ENCODE data around the gene OXA1L. TPM values are rescaled to one million over a fixed set of nuclear protein-coding genes. Genes with fewer than 3 reads are reported as not detected.

Gene OXA1L
- total and polyA plus RNA-seq, 2 of the 13 experiments (the other 11 are each of a cell fraction or from before 2014, with no cell fraction given), result 230 to 589 TPM

DNA sequence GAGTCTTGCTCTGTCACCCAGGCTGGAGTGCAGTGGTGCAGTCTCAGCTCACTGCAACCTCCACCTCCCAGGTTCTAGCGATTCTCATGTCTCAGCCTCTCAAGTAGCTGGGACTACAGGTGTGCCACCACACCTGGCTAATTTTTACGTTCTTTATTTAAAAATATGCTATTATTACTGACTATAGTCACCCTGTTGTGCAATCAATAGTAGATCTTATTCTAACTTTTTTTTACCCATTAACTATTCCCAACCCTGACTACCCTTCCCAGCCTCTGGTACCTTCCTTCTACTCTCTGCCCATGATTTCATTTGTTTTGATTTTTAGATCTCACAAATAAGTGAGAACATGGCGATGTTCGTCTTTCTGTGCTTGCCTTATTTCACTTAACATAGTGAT lies 2.5 kb downstream of the OXA1L start:
- Histone ChIP-seq H2AFZ (ENCODE audit: low read length) (no peak overlapping the region), H3K4me1 (ENCODE audit: insufficient read depth, low read length) (peaks cover 34% of the 10 kb centered on the region), H3K4me2 (ENCODE audit: low read depth, low read length) (no peak overlapping the region), H3K36me3 (replicated peaks in 1 of 2; ENCODE audit: control insufficient read depth in 1 of 2, insufficient read depth in 2 of 2, low read length in 2 of 2) (peaks cover 32 to 41% of the 10 kb centered on the region in 2 experiments), H3K79me2 (ENCODE audit: insufficient read depth, low read length) (peaks cover 23% of the 10 kb centered on the region), H4K20me1 (ENCODE audit: insufficient read depth, low read length) (no peaks in the 10 kb centered on the region), H3K4me3 (replicated peaks in 1 of 3; ENCODE audit: insufficient read depth in 1 of 3, low read depth in 2 of 3, low read length in 3 of 3) (no peak overlapping the region), H3K27ac (ENCODE audit: extremely low read length, insufficient read depth, low read length) (no peak overlapping the region), H3K9me3 (ENCODE audit: low read length) (no peaks in the 10 kb centered on the region), H3K27me3 (ENCODE audit: control insufficient read depth in 1 of 2, insufficient read depth in 2 of 2, low read length in 2 of 2) (no peaks in the 10 kb centered on the region; a peak in 1 of 5 replicates), H3K9ac (ENCODE audit: insufficient read depth, low read depth, low read length) (no peak overlapping the region)
- TF ChIP-seq ZNF713 (CRISPR knock-in tag; IDR thresholded peaks at IDR 0.05) (no peak), CEBPG (CRISPR knock-in tag; IDR thresholded peaks at IDR 0.05) (0 out of 2 replicates have a peak, but pooled peaks have one; percentile 12), FOXA1 (IDR thresholded peaks at IDR 0.05) (0 out of 2 replicates have a peak, but pooled peaks have one; percentile 17), FOXA1 (CRISPR knock-in tag; IDR thresholded peaks at IDR 0.05) (no peak), CEBPB (IDR thresholded peaks at IDR 0.05; ENCODE audit: borderline replicate concordance, low read depth, low read length) (peak; percentile 65; the same call in 1 of the 2 replicates), NCOA2 (CRISPR knock-in tag; IDR thresholded peaks at IDR 0.05) (no peak), RCOR2 (CRISPR knock-in tag; IDR thresholded peaks at IDR 0.05) (no peak), GPN1 (CRISPR knock-in tag; IDR thresholded peaks at IDR 0.05; ENCODE audit: borderline replicate concordance) (no peak), NONO (IDR thresholded peaks at IDR 0.05) (no peak), NONO (CRISPR knock-in tag; conservative IDR thresholded peaks at IDR 0.05) (no peak), SP5 (CRISPR knock-in tag; IDR thresholded peaks at IDR 0.05; ENCODE audit: borderline replicate concordance, low read depth) (no peak), MAFG (CRISPR knock-in tag; IDR thresholded peaks at IDR 0.05) (no peak)
- TF ChIP-seq, protein P1, sequence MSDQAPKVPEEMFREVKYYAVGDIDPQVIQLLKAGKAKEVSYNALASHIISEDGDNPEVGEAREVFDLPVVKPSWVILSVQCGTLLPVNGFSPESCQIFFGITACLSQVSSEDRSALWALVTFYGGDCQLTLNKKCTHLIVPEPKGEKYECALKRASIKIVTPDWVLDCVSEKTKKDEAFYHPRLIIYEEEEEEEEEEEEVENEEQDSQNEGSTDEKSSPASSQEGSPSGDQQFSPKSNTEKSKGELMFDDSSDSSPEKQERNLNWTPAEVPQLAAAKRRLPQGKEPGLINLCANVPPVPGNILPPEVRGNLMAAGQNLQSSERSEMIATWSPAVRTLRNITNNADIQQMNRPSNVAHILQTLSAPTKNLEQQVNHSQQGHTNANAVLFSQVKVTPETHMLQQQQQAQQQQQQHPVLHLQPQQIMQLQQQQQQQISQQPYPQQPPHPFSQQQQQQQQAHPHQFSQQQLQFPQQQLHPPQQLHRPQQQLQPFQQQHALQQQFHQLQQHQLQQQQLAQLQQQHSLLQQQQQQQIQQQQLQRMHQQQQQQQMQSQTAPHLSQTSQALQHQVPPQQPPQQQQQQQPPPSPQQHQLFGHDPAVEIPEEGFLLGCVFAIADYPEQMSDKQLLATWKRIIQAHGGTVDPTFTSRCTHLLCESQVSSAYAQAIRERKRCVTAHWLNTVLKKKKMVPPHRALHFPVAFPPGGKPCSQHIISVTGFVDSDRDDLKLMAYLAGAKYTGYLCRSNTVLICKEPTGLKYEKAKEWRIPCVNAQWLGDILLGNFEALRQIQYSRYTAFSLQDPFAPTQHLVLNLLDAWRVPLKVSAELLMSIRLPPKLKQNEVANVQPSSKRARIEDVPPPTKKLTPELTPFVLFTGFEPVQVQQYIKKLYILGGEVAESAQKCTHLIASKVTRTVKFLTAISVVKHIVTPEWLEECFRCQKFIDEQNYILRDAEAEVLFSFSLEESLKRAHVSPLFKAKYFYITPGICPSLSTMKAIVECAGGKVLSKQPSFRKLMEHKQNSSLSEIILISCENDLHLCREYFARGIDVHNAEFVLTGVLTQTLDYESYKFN (CRISPR knock-in tag; conservative IDR thresholded peaks at IDR 0.05), result no peak
- 97% methylated on average over 4 of the region's 4 CpGs for WGBS (ENCODE audit: low lambda C conversion rate)
- ChIA-PET POLR2A (no interaction called here), CTCF (ENCODE audit: low intra/inter-chr PET ratio, low total read pairs) (no interaction called here)
- intact Hi-C loops (cut with micrococcal nuclease; ENCODE audit: unreplicated experiment), result loop anchor here (5.0 kb wide), 4 partner anchors 57 to 1563 kb away; partner anchors contain the start of gene LRP10
- no peak for DNase-seq (ENCODE audit: low spot score)
- no peak for FAIRE-seq
- ATAC-seq, result no peak
- in situ Hi-C loops (cut with HindIII; ENCODE audit: extremely low pct_ligation_motif_present, low pct_unique_long_range_greater_than_20kb), result no loop called here
- BruUV-seq (replicated peaks), result no TSS peak

All from HepG2 (cell line).